Measurements from ENCODE around the gene CTDSP1. TPM values are rescaled to one million over a fixed set of nuclear protein-coding genes. Genes with fewer than 3 reads are reported as not detected.

CTDSP1 gene
- total RNA-seq, 1 experiment from 2014 or later: 52.3 TPM

DNA sequence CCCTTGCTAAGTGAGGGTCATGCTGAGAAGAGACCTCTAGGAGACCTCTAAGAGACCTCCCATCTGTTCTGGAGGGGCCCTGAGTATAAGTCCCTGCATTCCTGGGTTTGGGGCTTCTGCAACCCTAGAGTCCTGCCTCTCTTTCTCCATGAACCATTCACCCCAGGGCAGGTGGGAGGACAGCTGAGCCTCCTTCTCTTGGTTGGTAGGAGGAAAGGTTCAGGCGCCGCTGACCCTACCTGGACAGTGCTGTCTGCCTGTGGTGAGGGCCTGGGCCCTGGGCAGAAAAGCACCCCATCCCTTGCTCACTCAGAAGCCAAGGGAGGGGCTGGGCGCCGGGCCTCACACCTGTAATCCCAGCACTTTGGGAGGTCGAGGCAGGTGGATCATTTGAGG lies 18.7 kb downstream of the CTDSP1 start:
- no peaks in the 10 kb centered on the region for H4K20me1 ChIP-seq (ENCODE audit: control insufficient read depth, insufficient read depth, insufficient read length)
- H3K4me2 ChIP-seq (ENCODE audit: insufficient read depth, insufficient read length, low read length): no peak overlapping the region
- no peak overlapping the region for H3K27ac ChIP-seq (ENCODE audit: insufficient read length, low read depth, low read length)
- no peak for DNase-seq
- H3K9me3 ChIP-seq (ENCODE audit: control insufficient read depth, low read depth, low read length): no peaks in the 10 kb centered on the region
- no peak overlapping the region for H3K4ac ChIP-seq (ENCODE audit: low read depth, low read length)
- no peaks in the 10 kb centered on the region for H3K23me2 ChIP-seq (ENCODE audit: insufficient read length, low read depth, low read length, poor library complexity, severe bottlenecking)
- no CpG with 5 or more reads among the region's 5 CpGs for WGBS (ENCODE audit: extremely low coverage, insufficient read length, low lambda C conversion rate)
- no peaks in the 10 kb centered on the region for H3K9me3 Mint-ChIP-seq
- no peak overlapping the region for H2AFZ ChIP-seq (ENCODE audit: low read length)
- H3K9ac ChIP-seq (ENCODE audit: extremely low read depth, insufficient read length, low read length): no peak overlapping the region
- H3T11ph ChIP-seq (ENCODE audit: low read length): no peak overlapping the region
- no peak overlapping the region for H4K8ac ChIP-seq (replicated peaks; ENCODE audit: insufficient read length, low read depth, low read length)
- H3K4me1 ChIP-seq (ENCODE audit: insufficient read depth, low read length): no peaks in the 10 kb centered on the region
- no peaks in the 10 kb centered on the region for H3K79me2 ChIP-seq (ENCODE audit: insufficient read depth, low read length)
- H2BK5ac ChIP-seq (ENCODE audit: insufficient read length, low read length): no peak overlapping the region
- H3K27ac Mint-ChIP-seq: no peak overlapping the region
- no peak overlapping the region for H2BK12ac ChIP-seq (ENCODE audit: insufficient read length, low read depth, low read length)
- H3K23ac ChIP-seq (ENCODE audit: insufficient read length, low read depth, low read length): no peak overlapping the region
- no peak overlapping the region for H2BK15ac ChIP-seq (ENCODE audit: low read depth, low read length)
- H3K56ac ChIP-seq (ENCODE audit: insufficient read length, low read depth, low read length): no peak overlapping the region
- H3K79me1 ChIP-seq (ENCODE audit: insufficient read depth, low read depth, low read length, poor library complexity, severe bottlenecking): no peaks in the 10 kb centered on the region
- no peaks in the 10 kb centered on the region for H3K27me3 ChIP-seq (ENCODE audit: insufficient read depth, low read length)
- no peak overlapping the region for H2BK120ac ChIP-seq (ENCODE audit: low read depth, low read length, poor library complexity, severe bottlenecking)
- H3K27me3 Mint-ChIP-seq (ENCODE audit: low read depth): no peaks in the 10 kb centered on the region; the same call in 1 of the 2 replicates
- H4K91ac ChIP-seq (ENCODE audit: insufficient read length, low read depth, low read length): no peak overlapping the region
- no peak overlapping the region for H2AK5ac ChIP-seq (ENCODE audit: insufficient read length, low read length)
- H3K18ac ChIP-seq (ENCODE audit: insufficient read length, low read depth, low read length): no peak overlapping the region
- no peak overlapping the region for H2BK20ac ChIP-seq (ENCODE audit: low read depth, low read length, poor library complexity, severe bottlenecking)
- no peak overlapping the region for H3K4me3 Mint-ChIP-seq
- TF ChIP-seq, protein P1, sequence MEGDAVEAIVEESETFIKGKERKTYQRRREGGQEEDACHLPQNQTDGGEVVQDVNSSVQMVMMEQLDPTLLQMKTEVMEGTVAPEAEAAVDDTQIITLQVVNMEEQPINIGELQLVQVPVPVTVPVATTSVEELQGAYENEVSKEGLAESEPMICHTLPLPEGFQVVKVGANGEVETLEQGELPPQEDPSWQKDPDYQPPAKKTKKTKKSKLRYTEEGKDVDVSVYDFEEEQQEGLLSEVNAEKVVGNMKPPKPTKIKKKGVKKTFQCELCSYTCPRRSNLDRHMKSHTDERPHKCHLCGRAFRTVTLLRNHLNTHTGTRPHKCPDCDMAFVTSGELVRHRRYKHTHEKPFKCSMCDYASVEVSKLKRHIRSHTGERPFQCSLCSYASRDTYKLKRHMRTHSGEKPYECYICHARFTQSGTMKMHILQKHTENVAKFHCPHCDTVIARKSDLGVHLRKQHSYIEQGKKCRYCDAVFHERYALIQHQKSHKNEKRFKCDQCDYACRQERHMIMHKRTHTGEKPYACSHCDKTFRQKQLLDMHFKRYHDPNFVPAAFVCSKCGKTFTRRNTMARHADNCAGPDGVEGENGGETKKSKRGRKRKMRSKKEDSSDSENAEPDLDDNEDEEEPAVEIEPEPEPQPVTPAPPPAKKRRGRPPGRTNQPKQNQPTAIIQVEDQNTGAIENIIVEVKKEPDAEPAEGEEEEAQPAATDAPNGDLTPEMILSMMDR (conservative IDR thresholded peaks at IDR 0.05): no peak
- H4K5ac ChIP-seq (ENCODE audit: insufficient read length, low read depth, low read length): no peak overlapping the region
- peaks cover 6 to 10% of the 10 kb centered on the region in 2 experiments for H3K4me1 Mint-ChIP-seq
- no peaks in the 10 kb centered on the region for H3K36me3 Mint-ChIP-seq (ENCODE audit: insufficient read depth in 1 of 3, low read depth in 3 of 3)
- no peak overlapping the region for H3K14ac ChIP-seq (ENCODE audit: insufficient read depth, low read length)

Measured in H9 (cell line).